ENCODE measurements around the gene HS1BP3. TPM values are rescaled to one million over a fixed set of nuclear protein-coding genes. Genes with fewer than 3 reads are reported as not detected.
A peak's percentile ranks its signal among the peaks of the same experiment; 100 is the strongest.

Gene HS1BP3
- total and polyA plus RNA-seq, 8 donors = 12.5 to 39.7 (median 13.4) TPM

DNA sequence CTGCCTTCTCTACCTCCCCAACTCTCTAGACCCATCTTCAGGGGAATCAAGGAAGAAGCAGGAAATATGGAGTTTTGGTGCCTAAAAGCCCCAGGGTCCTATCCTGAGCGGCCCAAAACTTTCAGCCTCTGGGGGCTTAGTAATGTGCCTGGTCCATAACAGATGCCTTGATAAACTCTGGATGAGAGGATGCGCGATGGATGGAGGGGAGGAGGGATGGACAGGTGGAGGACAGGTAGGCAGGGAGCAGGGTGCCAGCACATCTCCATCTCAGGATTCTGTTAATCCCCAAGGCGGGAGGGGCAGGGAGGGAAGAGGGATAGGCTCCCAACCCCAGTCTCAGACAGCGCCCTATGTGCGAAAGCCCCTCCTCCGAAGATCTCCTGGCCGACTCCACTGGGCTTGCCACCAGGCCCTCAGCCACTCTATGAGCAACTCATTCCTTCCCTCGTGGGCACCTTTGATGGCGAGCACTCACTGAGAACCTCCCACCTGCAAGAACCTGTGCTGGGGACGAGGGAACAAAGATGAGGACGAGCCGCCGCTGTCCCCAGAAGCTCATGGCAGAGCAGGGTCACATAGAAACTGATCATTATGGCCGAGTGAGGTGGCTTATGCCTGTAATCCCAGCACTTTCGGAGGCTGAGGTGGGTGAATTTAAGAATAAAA, 23.1 kb downstream of the HS1BP3 start:
- Histone ChIP-seq H3K9me3 (no peaks in the 10 kb centered on the region), H3K4me3 (no peak overlapping the region), H3K36me3 (peaks cover 0 to 51% of the 10 kb centered on the region in 2 donors), H3K4me1 (no peaks in the 10 kb centered on the region), H3K27ac (no peak overlapping the region), H3K27me3 (no peaks in the 10 kb centered on the region)
- intact Hi-C loops (cut with DNase I) = no loop called here
- DNase-seq (no peak), ATAC-seq (no peak)
- TF ChIP-seq, protein P1, sequence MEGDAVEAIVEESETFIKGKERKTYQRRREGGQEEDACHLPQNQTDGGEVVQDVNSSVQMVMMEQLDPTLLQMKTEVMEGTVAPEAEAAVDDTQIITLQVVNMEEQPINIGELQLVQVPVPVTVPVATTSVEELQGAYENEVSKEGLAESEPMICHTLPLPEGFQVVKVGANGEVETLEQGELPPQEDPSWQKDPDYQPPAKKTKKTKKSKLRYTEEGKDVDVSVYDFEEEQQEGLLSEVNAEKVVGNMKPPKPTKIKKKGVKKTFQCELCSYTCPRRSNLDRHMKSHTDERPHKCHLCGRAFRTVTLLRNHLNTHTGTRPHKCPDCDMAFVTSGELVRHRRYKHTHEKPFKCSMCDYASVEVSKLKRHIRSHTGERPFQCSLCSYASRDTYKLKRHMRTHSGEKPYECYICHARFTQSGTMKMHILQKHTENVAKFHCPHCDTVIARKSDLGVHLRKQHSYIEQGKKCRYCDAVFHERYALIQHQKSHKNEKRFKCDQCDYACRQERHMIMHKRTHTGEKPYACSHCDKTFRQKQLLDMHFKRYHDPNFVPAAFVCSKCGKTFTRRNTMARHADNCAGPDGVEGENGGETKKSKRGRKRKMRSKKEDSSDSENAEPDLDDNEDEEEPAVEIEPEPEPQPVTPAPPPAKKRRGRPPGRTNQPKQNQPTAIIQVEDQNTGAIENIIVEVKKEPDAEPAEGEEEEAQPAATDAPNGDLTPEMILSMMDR (IDR thresholded peaks at IDR 0.05) = no peak

DNA sequence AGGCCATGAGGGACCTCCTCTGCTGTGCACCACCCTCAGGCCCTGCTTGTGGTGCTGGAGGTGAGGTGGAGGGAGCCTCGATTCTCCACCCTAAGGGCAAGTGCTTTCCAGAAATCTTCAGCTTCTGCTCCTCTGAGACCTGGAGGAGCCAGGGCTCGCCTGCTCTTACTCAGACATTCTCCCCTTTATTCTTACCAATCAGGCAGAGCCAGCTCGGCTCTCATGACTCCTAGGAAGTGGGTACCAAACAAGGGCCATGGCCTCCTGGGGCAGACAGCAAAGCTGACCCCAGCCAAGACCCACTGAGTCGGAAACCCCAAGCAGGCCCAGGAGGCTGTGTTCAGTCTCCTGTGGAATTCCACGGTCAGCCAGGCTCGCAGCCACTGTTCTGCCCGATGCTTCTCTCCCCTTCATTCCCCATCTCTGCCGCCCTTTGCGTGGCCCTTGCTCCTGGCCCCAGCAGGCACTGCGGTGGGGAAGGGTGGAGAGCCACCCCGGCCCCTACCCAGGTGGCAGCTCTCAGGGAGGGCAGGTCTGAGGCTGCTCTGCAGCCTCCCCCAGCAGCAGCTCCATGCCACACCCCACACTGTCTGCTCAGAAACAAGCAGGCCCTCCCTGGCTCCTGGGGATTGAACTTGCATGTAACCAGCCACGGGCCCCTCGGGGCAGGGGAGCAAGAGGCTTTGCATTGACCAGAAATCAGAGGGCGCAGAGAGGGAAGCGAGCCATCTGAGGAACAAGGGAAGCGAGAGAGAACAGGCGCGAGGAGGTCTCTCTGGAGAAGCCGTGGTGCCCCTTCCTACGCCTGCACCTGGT, 24.0 kb downstream of the HS1BP3 start:
- DNase-seq = peak in 2 of 4 donors; percentile 19 to 68
- Histone ChIP-seq H3K9me3 (no peaks in the 10 kb centered on the region), H3K27ac (peak overlapping the region in 1 of 2 donors; percentile 62), H3K27me3 (no peaks in the 10 kb centered on the region), H3K36me3 (peaks cover 0 to 53% of the 10 kb centered on the region in 2 donors), H3K4me3 (no peak overlapping the region), H3K4me1 (no peaks in the 10 kb centered on the region)
- no peak for ATAC-seq
- TF ChIP-seq, protein P1 (IDR thresholded peaks at IDR 0.05) = no peak
- intact Hi-C loops (cut with DNase I) = no loop called here

DNA sequence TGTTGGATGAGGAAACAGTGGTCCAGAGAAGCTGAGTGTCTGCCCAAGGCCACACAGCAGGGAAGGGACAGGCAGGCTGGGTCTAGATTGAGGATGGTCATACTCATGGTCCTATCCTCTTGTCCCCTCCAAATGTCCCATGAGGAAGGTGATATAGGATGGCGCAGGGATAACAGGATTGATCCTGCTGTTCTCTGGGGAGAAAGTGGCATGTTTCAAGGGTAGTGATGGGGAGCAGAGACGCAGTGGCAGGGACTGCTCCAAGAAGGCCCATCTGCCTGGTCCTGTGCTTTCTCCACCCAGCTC, 24.6 kb downstream of the HS1BP3 start:
- TF ChIP-seq, protein P1 (IDR thresholded peaks at IDR 0.05) = no peak
- Histone ChIP-seq H3K4me1 (no peaks in the 10 kb centered on the region), H3K4me3 (no peak overlapping the region), H3K27ac (peak overlapping the region in 1 of 2 donors; percentile 62), H3K36me3 (peaks cover 0 to 59% of the 10 kb centered on the region in 2 donors), H3K9me3 (no peaks in the 10 kb centered on the region), H3K27me3 (no peaks in the 10 kb centered on the region)
- no peak for ATAC-seq
- intact Hi-C loops (cut with DNase I) = no loop called here
- DNase-seq = no peak

DNA sequence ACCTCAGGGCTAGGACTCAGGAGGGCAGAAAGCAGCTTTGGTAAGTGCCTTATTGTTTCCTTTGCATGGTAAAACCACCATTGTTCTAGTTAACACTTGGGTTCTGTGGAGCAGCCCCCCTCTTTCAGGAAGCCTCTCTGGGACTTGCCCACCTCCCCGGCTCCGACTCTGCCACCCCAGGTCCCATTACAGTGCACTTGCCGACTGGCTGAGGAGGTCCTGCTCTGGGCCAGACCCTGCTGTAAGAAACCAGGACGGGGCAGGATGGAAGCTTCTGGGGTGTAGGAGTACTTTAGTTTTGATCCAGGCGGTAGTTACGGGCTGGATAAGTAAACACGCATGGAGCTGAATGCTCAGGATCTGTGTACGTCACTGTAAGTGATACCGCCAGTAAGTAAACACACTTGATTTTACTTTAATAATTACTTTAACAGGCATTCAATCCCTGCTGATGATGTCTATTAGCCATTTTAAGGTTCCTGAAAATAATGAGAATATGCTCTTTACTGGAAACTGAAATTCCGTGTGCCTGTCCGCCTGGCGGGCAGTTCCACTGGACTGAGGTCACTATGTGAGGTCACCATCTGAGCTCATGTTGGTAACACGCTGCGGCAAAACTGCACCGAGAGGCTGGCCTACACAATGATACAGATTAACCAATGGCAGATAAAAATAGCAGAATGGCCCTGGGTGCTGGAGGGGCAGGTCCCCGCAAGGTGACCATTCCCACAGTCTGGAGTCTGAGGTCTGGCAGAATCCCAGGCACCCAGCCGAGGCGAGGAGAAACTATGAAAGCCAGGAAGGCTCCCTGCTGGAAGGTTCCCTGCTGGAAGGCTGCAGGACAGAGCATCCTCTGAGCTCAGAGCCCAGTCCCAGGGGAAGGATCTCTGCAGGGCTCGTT, 25.2 kb downstream of the HS1BP3 start:
- intact Hi-C loops (cut with DNase I) = no loop called here
- Histone ChIP-seq H3K4me3 (no peak overlapping the region), H3K27me3 (no peaks in the 10 kb centered on the region), H3K36me3 (peaks cover 0 to 65% of the 10 kb centered on the region in 2 donors), H3K27ac (peak overlapping the region in 1 of 2 donors; percentile 62), H3K4me1 (no peaks in the 10 kb centered on the region), H3K9me3 (no peaks in the 10 kb centered on the region)
- peak in 3 of 4 donors; percentile 38 to 66 (median 53) for DNase-seq
- TF ChIP-seq, protein P1 (IDR thresholded peaks at IDR 0.05) = no peak
- ATAC-seq = peak; percentile 90

Measured in left lung (tissue), 10 donors.